GM21423 (cell line): Measurements from ENCODE around the gene EBF4.

Experiments
- ATAC-seq: cut with Tn5 transposase; IDR thresholded peaks from one replicate; pipeline ENCODE4 v1.9.1; 2021; ENCODE audit warnings: mild to moderate bottlenecking, moderate library complexity; ENCODE audit not compliant: unreplicated experiment

EBF4 gene

GRCh38 chr20:2793471-2793870 is 100.9 kb downstream of the EBF4 start:
- ATAC-seq = no peak

GRCh38 chr20:2794202-2794748 is 101.7 kb downstream of the EBF4 start:
- no peak for ATAC-seq

- no peak for ATAC-seq
Measured at GRCh38 chr20:2794866-2795447, 102.4 kb downstream of the EBF4 start.

DNA sequence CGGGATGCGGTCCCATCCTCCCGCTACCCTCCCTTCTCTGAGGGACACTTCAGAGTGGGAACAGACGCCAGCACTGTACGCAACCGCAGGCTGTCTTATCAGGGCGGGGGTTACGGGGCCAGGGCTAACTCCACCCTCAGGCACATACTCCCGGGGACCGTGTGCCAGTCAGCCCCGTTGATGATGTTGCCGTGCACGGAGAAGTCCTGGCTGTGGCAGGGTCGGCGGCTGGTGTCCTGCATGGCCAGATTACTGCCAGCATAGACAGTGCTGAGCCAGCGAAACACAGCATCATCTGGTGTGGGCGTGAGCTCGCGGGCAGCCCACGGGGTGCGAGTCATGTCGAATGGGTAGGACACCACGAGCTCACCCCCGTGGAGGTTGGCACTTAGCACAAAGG is 102.9 kb downstream of the EBF4 start:
- no peak for ATAC-seq

DNA sequence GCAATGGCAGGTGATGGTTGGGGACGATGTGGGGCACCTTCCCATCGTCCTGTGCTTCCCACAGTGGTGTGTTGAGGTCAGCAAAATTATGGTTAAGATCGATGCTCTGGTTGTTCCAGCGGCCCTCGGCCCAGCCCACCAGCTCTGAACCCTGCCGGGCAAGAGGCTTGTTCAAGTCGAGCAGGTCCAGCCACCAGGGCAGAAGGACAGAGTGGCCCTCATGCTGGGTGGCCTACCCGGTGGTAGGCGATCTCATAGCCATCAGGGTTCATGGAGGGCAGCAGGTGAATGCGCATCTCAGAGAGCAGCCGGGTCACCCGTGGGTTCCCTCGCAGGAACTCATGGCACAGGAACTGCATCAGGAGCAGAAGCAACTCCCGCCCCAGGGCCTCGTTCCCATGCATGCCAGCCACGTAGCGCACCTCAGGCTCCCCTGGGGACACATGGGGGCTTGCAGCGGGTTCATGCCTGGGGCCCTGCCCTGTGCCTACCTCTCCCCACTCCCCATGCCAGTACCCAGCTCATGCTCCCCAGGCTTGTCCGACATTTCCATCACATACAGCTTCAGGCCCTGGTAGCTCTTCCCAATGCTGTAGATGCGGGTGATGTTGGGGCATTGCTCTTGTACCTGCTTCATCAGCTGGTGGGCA is 103.6 kb downstream of the EBF4 start:
- no peak for ATAC-seq

DNA sequence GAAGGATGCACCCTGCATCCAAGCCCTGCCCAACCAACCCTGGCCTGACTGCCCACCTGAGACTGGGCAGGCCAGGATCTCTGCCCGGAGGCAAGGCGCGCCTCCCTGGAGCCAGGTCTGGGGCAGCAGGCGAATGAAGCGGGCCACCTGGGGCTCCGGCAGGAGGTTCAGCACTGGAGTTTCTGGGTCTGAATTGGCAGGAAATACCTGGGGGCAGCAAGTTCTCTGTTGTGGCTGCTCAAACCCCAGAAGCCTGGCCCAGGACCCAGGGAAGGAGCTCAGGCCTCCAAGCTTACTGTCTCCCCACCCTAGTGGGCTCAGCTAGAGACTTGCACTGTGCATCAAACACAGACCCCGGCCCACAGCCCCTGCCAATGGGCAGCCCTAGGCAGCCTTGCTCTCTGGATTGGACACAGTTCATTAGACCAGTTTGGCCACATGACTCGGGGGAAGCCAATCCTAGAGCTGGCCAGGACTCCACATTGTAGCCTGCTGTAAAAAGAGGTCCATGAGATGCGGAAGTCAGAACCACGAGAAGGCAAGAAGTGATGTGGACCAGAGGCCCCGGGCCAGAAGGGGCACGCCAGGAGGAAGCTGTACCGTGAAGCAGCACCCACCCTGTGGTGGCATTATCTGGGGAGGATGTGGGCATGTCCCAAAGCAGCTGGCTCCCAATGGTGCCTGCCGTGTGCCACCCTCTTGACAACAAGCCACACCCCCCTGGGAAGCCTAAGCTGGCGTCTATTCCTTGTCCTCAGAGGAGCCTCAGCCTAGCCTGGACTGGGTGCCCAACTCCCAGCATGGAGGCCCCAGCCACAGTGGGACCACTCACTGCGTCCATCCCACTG is 104.8 kb downstream of the EBF4 start:
- no peak for ATAC-seq

- no peak for ATAC-seq
Measured at GRCh38 chr20:2798095-2798805, 105.7 kb downstream of the EBF4 start.

DNA sequence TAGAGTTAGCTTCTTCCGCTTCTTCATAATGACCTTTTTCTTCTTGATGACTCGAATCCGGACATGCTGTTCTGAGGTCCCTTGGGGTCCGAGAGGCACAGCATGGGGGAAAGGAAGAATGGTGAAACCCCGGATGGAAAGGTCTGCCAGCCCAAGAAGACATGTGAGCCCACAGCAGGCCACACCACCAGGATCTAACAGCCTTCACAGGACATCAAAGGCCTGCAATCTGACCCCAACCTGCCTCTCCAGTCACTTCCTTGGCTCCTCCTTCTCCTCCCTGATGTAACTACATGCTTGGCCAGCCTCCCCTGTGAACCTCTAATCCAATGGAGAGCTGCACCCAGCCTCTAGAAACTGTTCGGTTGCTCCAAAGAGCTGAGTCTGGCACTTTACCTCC is 106.2 kb downstream of the EBF4 start:
- ATAC-seq = no peak

- ATAC-seq = no peak
Measured at GRCh38 chr20:2799271-2799670, 106.7 kb downstream of the EBF4 start.

- peak; percentile 24 for ATAC-seq
Measured at GRCh38 chr20:2799688-2800520, 107.3 kb downstream of the EBF4 start.

DNA sequence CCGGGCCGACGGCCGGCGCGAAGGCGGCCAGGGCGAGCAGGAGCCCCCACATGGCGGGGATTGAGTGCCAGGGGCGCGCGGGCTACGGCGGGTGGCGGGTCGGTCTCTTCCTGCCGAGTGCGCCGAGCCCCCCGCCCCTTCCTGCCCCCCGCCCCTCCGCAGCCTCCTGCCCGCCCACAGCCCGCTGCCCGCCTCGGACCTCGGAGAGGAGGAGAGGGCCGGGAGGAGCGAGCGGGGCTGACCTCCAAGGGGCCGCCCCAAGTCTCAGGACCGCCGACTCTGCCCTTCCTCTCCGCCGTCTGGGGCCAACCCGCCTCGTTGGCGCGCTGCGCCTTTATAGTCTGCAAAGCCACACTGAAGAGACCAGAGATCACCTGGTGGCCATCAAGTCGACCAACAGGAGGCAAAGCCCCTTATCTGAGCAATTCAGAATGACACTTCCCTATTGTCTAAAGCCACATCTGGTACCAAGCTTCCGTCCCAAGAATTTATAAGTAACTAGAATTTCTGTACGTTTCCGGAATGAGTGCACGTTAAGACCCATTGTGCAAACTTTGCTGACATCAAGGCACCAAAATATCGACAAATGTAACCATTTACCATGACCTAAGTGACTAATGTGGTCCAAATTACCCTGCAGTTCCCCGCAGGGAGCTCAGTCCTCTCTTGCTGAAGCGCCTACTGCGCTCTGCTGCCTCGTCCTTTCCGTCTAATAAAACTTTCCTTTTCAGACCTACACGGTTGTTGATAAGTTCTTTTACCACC is 108.1 kb downstream of the EBF4 start, which contains the start of gene CPXM1:
CPXM1 (minus strand) TSS at position 107 of the 765 bp plus-strand sequence; CDS start at position 52, 55 bp downstream.
- ATAC-seq = peak; percentile 61

GRCh38 chr20:2801286-2801728 is 108.7 kb downstream of the EBF4 start:
- ATAC-seq = no peak

- ATAC-seq = no peak
Measured at GRCh38 chr20:2804041-2804828, 111.7 kb downstream of the EBF4 start.

DNA sequence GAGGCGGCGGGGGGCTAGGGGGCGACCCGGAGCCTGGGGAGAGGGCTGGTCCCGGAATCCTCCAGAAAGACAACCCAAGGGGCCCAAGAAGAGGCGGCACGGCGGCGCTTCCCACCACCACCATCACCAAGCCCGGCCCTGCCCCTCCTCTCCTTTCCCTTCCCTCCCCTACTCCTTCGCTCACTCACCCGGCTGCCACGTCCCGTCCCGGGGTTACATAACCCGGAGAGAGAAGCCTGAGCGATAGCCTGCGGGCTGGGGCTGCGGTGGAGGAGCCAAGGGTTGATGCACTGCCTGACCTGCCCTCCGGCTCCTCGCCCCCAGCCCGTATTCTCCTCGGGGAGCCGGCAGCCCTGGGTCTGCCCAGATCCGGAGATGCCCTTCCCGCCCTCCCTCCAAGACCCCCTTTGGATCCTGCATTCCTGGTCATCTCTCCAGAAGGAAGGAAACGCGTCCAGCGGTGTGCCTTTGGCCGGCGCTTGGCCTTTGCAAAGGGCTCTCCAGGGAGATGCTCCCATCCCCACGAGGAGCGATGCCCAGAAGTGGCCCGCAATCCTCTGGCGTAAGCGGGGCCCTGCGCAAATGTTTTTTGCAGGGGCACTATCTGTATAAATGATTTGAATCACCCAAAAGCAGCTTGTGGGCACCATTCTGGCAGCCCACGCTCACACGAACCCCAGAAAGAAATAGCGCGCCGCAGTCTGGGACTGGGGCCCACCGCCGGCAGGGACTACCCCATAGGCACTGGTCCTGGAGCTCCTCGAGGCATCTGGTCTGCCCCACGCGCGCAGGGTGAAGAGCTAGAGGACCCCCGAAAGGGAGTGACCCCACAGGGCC is 112.5 kb downstream of the EBF4 start:
- ATAC-seq = no peak

DNA sequence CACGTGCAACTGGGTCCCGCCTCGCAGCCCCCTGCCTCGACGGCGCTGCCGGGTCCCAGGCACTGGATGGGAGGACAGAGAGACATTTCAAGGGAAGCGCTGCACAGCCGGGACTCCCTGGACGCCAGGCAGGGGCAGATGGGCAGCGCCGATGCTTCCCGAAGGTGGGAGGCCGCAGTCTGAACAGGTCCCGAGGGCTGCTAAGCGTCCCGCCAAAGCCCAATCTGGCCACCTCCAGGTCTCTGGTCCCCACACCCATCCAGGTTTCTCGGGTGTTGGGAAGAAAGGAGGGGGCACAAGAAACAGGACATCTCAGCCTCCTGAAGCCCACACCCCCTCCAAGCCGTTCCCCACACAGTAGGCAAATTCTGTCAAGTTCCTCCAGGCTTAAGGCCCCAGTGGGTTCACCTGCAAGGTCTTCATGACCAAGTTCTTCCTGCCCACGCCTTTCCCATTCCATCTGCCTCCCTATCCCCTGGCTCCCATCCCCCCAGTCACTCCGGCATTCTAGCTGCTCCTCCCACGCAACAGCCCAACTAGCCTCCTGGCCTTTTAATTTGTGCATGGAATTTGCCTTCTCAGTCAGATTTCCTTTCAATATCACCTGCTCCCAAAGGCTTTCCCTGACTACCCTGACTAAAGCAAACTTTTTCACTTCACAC is 113.2 kb downstream of the EBF4 start:
- ATAC-seq = no peak

GRCh38 chr20:2806351-2806701 is 113.7 kb downstream of the EBF4 start:
- ATAC-seq = no peak

- no peak for ATAC-seq
Measured at GRCh38 chr20:2807019-2807418, 114.4 kb downstream of the EBF4 start.
